IPS-15b (cell line): Measurements from ENCODE around the gene CACNA1H.

Experiments
- H3K27me3 ChIP-seq: one replicate; pipeline ENCODE4 v1.6.1; 2013; ENCODE audit warnings: low read length; ENCODE audit not compliant: control insufficient read depth, insufficient read depth
- H3K36me3 ChIP-seq: one replicate; pipeline ENCODE4 v1.6.1; 2013; ENCODE audit warnings: low read length; ENCODE audit not compliant: control insufficient read depth, insufficient read depth
- H3K4me1 ChIP-seq: one replicate; pipeline ENCODE4 v1.6.1; 2013; ENCODE audit warnings: mild to moderate bottlenecking, low read length; ENCODE audit not compliant: control insufficient read depth, insufficient read depth
- H3K4me3 ChIP-seq: one replicate; pipeline ENCODE4 v1.5.1; 2013; ENCODE audit warnings: low read depth, low read length
- H3K9ac ChIP-seq: one replicate; pipeline ENCODE4 v1.6.1; 2013; ENCODE audit warnings: low read depth, mild to moderate bottlenecking, low read length
- H3K9me3 ChIP-seq: one replicate; pipeline ENCODE4 v1.6.1; 2013; ENCODE audit warnings: mild to moderate bottlenecking, low read length; ENCODE audit not compliant: control insufficient read depth, insufficient read depth

CACNA1H gene

DNA sequence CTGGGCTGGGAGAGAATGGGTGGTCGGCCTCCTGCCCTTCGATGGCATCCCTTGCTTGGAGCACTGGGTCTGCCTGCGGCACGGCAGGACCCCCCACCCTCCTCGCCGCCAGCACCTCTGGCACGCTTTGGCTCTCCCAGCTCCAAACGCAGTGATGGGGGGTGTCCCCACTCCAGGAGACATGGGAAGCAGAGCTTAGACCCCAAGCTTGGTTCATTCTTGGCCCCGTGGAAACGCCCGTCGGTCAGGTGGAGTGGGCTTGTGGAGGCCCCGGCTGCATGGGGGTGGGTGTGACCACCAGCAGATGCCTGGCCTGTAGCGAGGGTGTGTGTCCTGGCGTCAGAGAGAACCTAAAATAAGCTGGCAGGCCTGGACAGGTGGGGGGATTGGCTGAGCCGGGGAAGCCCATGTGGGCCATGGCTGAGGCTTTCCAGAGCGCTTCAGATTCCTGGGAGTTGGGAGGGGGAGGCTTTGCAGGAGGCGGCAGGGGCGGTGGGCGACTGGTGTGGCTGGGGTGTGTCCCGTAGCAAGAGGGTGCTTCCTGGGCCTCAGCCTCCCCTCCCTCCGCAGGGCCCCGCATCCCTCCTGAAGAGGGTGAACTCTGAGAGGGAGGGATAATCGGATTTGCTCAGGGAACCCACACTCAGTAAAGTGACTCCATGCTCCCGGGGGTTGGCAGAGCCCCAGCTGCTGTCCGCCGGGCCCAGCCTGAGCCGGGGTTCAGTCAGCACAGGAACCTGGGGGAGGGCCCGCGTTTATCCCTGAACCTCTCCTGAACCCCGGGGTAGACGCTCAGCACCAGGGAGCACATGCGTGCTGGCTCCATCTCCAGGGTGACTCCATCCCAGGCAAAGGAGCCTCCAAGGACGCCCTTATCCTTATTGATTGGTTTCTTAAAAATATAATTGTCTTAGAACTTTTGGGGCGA lies 3.4 kb downstream of the CACNA1H start:
- peaks cover 2% of the 10 kb centered on the region for H3K4me1 ChIP-seq
- H3K9ac ChIP-seq, result peak overlapping the region; percentile 47
- H3K27me3 ChIP-seq, result no peaks in the 10 kb centered on the region
- no peak overlapping the region for H3K4me3 ChIP-seq
- H3K9me3 ChIP-seq, result no peaks in the 10 kb centered on the region
- peaks cover 8% of the 10 kb centered on the region for H3K36me3 ChIP-seq

- H3K36me3 ChIP-seq, result peaks cover 8% of the 10 kb centered on the region
- H3K9ac ChIP-seq, result no peak overlapping the region
- H3K4me3 ChIP-seq, result no peak overlapping the region
- no peaks in the 10 kb centered on the region for H3K27me3 ChIP-seq
- no peaks in the 10 kb centered on the region for H3K9me3 ChIP-seq
- H3K4me1 ChIP-seq, result peaks cover 2% of the 10 kb centered on the region
These were observed 4.2 kb downstream of the CACNA1H start for GRCh38 chr16:1156983-1157638.

GRCh38 chr16:1157639-1158455 lies 4.9 kb downstream of the CACNA1H start:
- no peak overlapping the region for H3K9ac ChIP-seq
- H3K36me3 ChIP-seq, result peaks cover 12% of the 10 kb centered on the region
- H3K9me3 ChIP-seq, result no peaks in the 10 kb centered on the region
- H3K4me3 ChIP-seq, result no peak overlapping the region
- H3K4me1 ChIP-seq, result peaks cover 2% of the 10 kb centered on the region
- no peaks in the 10 kb centered on the region for H3K27me3 ChIP-seq

DNA sequence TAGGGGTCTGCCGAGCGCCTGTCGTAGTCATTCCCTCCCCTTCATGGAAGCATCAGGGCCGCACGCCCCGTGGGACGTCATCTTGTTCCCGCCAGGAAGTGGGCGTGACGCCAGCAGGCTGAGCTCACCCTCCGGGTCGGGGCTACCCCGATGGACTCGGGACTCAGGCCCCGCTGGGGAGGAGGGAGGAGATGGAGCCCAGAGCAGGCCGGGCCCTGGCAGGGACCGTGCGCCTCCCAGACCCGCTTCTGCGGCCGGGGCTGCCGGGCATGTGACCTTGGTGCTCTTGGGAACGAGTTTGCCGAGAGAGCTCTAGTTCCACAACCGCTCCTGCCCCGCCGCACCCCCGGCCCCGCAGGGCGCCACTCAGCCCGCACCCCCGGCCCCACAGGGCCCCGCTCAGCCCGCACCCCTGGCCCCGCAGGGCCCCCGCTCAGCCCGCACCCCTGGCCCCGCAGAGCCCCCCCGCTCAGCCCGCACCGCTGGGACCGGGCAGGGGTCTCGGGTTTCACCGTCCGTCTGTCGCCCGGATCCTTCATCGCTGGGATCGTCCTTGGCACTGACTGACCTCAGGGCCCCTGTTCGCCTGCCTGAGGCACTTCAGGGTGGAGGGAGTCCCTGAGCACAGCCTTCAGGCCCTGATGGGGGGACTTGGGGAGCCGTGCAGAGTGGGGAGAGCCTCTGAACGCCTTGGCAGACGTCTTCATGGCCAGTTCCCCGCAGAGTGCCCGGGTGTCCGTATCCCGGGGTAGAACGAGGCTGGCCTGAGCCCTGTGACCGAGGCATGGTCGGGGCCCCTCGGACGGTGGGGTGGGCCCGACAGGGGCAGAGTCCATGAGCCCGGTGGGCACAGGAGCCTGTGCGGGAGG lies 5.8 kb downstream of the CACNA1H start:
- H3K27me3 ChIP-seq, result no peaks in the 10 kb centered on the region
- peaks cover 12% of the 10 kb centered on the region for H3K36me3 ChIP-seq
- peaks cover 2% of the 10 kb centered on the region for H3K4me1 ChIP-seq
- no peaks in the 10 kb centered on the region for H3K9me3 ChIP-seq
- H3K4me3 ChIP-seq, result no peak overlapping the region
- no peak overlapping the region for H3K9ac ChIP-seq

DNA sequence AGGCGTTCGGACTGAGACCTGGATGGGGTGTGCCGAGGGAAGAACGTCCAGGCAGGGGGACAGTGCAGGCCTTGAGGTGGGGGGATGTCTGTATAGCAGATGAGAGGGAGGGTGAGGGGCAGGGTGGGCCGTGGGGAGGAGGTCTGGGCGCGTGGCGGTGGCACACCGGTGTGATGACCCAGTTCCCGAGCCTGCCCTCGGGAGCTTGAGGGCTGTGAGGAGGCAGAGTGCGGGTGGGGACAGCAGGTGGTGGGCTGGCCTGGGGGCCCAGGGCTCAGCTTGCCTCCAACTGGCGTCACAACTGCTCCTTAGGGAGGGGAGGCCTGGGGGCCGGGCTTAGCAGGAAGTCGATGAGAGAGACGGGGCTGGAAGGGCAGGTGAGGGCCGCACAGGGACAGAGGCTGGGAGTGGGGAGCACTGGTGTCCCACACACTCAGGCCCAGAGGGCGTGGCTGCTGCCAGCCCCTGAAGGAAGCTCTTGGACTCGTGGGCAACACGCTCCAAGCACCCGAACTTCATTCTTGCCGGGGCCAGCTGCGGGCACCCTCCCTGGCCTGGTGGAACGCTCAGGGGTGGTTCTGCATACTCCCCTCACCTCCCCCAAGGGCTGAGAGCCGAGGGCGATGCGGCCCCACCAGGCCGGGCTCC lies 6.5 kb downstream of the CACNA1H start:
- Histone ChIP-seq H3K4me1 (peaks cover 1% of the 10 kb centered on the region), H3K9ac (no peak overlapping the region), H3K27me3 (no peaks in the 10 kb centered on the region)

DNA sequence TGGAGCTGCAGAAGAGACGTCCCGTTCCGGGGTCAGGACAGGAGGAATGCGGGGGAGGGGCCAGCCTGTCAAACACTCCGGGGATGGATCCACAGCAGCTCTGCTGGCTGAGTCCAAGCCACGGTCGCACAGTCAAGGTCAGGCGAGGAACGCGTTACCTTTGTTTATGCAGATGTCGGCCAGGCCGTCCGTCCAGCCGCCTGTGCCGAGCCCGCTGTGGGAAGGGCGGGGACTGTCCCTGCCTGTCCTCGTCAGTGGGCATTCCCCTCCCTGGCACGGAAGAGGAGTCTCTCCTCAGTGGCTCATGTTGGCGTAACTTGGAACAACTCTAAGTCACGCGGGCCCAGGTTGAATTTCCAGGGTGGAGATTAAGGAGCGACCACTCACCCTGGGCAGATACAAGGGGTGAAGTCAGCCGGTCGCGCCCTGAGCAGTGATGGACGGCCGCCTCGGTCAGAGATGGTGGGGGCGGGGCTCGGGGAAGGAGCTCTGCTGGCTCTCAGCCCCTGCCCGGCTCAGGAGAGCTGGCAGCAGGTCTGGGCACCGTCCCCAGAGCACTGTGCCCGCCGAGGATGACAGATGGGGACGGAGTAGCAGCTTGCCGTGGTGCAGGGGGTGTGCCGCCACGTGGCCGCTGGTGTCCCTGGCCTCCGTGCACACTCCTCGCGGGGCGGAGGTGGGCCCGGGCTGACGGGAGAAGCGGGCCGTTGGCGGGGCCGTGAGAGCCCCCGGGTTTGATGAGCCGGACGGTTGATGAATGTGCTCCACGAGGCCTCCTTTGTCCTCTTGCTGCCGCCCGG lies 7.3 kb downstream of the CACNA1H start:
- Histone ChIP-seq H3K9ac (no peak overlapping the region), H3K9me3 (no peaks in the 10 kb centered on the region), H3K4me1 (no peaks in the 10 kb centered on the region)

More for the DNA sequence above, 6.5 kb downstream of the CACNA1H start:
- Histone ChIP-seq H3K4me3 (no peak overlapping the region), H3K36me3 (peaks cover 12% of the 10 kb centered on the region), H3K9me3 (no peaks in the 10 kb centered on the region)

GRCh38 chr16:1160773-1161348 lies 8.0 kb downstream of the CACNA1H start:
- Histone ChIP-seq H3K4me3 (no peak overlapping the region), H3K9me3 (no peaks in the 10 kb centered on the region), H3K36me3 (peaks cover 7% of the 10 kb centered on the region), H3K4me1 (no peaks in the 10 kb centered on the region), H3K27me3 (no peaks in the 10 kb centered on the region), H3K9ac (no peak overlapping the region)

More for the DNA sequence above, 7.3 kb downstream of the CACNA1H start:
- Histone ChIP-seq H3K4me3 (no peak overlapping the region), H3K36me3 (peaks cover 12% of the 10 kb centered on the region), H3K27me3 (no peaks in the 10 kb centered on the region)

DNA sequence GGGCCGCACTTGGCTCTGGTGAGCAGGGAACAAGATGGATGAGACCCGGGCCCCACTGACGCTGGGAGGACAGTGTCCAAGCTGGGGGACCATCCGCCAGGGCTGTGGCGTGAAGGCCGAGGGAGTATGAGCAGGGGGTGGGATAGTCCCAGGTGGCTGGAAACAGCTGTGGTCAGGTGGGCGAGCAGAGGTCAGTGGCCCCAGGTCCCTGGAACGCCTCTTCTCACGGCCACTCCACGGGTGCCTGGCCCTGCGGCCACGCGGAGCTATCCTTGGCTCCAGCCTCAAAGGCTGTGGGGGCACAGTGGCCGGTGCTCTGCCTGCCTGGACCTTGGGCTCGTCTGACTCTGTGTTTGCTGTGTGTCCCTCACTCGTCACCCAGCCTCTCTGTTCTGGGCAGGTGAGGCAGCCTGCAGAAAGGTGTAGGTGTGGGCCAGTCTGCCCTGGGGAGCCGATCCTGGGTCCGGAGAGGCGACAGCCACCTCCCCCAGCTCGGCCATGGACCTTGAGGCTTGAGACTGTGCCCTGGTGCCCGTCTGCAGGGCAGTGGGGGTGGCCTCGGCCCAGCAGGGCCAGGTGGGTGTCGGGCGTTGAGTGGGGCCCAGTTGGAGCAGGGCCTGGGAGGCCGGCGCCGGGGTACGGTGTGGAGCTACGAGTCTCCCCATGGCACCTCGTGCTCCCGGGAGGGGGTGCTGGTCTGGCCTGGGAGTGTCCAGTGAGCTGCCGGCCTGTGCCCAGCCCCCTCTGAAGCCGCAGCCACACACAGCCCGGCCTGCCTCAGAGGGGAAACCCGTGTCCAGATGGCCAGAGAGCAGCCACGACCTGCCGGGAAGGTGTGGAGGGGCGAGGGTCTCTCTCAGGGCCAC lies 10.0 kb downstream of the CACNA1H start:
- Histone ChIP-seq H3K9ac (no peak overlapping the region), H3K36me3 (peaks cover 7% of the 10 kb centered on the region), H3K4me1 (no peaks in the 10 kb centered on the region), H3K4me3 (no peak overlapping the region), H3K27me3 (no peaks in the 10 kb centered on the region), H3K9me3 (no peaks in the 10 kb centered on the region)

DNA sequence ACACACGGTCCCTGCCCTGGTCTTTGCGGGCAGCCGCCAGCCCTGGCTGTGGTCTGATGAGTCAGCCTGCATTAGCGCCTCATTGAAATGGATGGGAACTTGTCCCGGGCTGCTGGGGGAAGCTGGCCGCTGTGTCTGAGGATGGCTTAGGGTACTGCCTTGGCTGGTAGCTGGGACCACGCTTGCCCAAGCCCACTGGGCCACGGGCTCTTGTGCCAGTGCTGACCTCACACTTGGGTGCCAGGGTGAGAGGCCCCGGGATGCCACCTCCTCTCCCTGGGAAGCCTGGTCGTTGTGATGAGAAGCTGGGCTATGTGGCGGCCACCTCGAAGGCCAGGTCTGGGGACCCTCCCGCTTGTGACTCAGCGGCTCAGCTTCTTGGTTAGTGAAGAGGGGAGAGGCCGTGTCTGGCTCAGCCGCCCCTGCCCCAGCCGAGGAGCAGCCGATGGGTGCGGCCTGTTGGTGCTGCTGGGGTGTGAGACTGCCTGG lies 10.7 kb downstream of the CACNA1H start:
- Histone ChIP-seq H3K9ac (no peak overlapping the region), H3K36me3 (peaks cover 7% of the 10 kb centered on the region), H3K4me1 (no peaks in the 10 kb centered on the region), H3K27me3 (no peaks in the 10 kb centered on the region), H3K4me3 (no peak overlapping the region), H3K9me3 (no peaks in the 10 kb centered on the region)
